ENCODE data around the gene NKX2-2. TPM values are rescaled to one million over a fixed set of nuclear protein-coding genes. Genes with fewer than 3 reads are reported as not detected.

NKX2-2 gene
- total RNA-seq, 1 experiment from 2014 or later: not detected

DNA sequence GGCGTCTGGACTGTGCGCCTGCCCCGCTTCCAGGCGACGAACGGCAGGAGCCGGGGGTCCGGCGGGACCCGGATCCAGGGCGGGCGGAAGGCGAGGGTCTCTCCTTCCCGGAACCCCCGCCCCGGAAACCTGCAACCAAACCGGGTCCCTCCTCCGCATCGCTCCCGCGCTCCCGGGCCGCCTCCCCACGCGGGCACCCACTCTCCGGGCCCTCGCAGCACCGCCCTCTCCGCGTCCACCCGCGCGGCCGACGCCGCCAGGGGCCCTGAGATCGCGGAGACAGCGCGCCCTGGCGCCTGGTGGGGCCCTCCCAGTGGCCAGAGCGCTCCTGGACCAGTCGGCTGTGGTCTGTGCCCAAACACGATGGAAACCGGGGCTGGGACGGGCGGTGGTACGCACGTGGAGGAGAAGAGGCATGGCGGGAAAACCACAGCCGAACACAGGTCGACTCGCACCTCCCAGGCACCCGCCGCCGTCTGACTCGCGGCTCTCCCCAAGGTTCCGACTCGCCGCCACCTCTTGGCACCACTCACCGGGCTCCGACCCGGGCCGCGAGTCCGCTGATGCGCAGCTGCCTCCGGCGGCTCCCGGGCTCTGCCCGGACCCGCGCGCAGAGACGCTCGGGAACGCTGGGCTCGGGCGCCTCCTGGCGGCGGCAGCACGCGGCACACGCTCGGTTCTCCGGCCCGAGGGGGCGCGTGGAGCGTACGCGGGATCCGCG, 7.9 kb downstream of the NKX2-2 start:
- Histone ChIP-seq H3K79me2 (ENCODE audit: low read depth) (no peaks in the 10 kb centered on the region), H3K4me1 (replicated peaks; ENCODE audit: insufficient read depth) (no peaks in the 10 kb centered on the region), H3K27ac (no peak overlapping the region), H3K4me3 (no peak overlapping the region), H3F3A (ENCODE audit: insufficient read depth, low read depth) (no peaks in the 10 kb centered on the region), H3K4me2 (no peak overlapping the region), H3K36me3 (ENCODE audit: low read depth) (no peaks in the 10 kb centered on the region), H4K20me1 (ENCODE audit: insufficient read depth) (no peaks in the 10 kb centered on the region), H3K27me3 (ENCODE audit: insufficient read depth, low read depth) (peaks cover 4% of the 10 kb centered on the region; the same call in 1 of the 2 replicates), H3K9me3 (ENCODE audit: insufficient read depth, low read depth) (no peaks in the 10 kb centered on the region), H2AFZ (no peak overlapping the region), H3K9me2 (ENCODE audit: insufficient read depth) (no peaks in the 10 kb centered on the region)
- no peak for DNase-seq
- intact Hi-C loops (cut with micrococcal nuclease; ENCODE audit: unreplicated experiment): loop anchor here (1.0 to 10.0 kb wide), 4 partner anchors 270 to 671 kb away; no protein-coding TSS in a partner anchor
- ChIA-PET POLR2A (ENCODE audit: unreplicated experiment) (no interaction called here), CTCF (interaction anchor here (1.5 kb wide), 1 partner anchor 271 kb away, joined by 5 read pairs; no protein-coding TSS in a partner anchor)
- no TSS peak for BruUV-seq (replicated peaks)
- TF ChIP-seq, protein P1, sequence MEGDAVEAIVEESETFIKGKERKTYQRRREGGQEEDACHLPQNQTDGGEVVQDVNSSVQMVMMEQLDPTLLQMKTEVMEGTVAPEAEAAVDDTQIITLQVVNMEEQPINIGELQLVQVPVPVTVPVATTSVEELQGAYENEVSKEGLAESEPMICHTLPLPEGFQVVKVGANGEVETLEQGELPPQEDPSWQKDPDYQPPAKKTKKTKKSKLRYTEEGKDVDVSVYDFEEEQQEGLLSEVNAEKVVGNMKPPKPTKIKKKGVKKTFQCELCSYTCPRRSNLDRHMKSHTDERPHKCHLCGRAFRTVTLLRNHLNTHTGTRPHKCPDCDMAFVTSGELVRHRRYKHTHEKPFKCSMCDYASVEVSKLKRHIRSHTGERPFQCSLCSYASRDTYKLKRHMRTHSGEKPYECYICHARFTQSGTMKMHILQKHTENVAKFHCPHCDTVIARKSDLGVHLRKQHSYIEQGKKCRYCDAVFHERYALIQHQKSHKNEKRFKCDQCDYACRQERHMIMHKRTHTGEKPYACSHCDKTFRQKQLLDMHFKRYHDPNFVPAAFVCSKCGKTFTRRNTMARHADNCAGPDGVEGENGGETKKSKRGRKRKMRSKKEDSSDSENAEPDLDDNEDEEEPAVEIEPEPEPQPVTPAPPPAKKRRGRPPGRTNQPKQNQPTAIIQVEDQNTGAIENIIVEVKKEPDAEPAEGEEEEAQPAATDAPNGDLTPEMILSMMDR (conservative IDR thresholded peaks at IDR 0.05): no peak
- TF ChIP-seq EZH2 (IDR thresholded peaks at IDR 0.05; ENCODE audit: low read depth): no peak

DNA sequence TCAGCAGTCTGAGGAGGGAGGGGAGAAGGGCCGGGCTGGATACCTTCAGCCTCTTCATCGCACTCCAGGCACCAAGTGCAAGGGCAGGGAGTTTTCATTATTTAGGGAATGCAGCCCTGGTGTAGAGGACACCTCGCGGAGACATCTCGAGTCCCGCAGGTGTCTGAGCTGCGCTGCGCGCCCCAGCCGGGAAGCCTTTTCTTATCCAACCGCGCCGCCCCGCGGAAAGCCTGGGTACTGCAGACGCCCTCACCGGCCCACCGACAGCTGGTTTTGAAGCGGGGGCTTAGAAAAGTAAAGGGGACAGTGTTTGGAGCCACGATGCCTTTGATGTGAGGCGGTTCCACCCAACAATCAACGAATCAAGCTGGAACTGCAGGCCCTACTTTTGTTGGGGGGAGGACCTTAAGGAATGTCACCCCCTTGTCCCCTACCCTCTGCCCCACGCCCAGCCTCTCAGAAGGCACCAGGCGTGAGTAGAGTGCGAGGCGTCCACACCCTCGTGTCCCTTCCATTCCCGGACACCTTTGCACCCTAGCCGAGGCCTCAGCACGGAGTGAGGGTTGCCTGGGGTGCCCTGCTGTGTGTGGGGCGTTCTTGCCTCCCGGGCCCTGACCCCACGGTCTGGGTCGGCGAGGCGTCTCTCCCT, 8.6 kb downstream of the NKX2-2 start:
- peak in 1 of 2 experiments; percentile 54 for DNase-seq

DNA sequence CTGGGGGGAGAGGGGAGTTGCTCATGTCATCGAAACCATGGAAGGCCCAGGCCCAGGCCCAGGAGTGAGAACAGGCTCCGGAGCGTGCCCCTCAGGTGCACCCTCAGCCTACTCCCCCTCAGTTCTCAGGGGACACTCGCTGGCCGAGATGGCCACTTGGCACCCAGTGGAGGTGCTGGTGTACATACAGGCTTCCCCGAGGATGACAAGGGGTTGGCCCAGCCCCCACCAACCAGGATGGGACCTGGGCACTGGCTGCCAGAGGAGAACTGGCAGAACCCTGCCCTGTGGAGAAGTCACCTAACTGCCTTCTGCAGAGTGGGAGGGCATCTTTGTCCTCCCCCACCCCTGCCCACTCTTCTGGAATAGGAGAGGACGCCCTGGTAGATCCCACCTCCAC, 9.5 kb downstream of the NKX2-2 start:
- no peaks in the 10 kb centered on the region for H3K79me2 ChIP-seq (ENCODE audit: low read depth)
- no TSS peak for BruUV-seq (replicated peaks)
- DNase-seq: no peak
- intact Hi-C loops (cut with micrococcal nuclease; ENCODE audit: unreplicated experiment): loop anchor here (2.0 to 10.0 kb wide), 2 partner anchors 456 to 670 kb away; no protein-coding TSS in a partner anchor
- H3K27me3 ChIP-seq (ENCODE audit: insufficient read depth, low read depth): peaks cover 19% of the 10 kb centered on the region
- H3K4me3 ChIP-seq: no peak overlapping the region
- no peaks in the 10 kb centered on the region for H3F3A ChIP-seq (ENCODE audit: insufficient read depth, low read depth)
- H3K27ac ChIP-seq: no peak overlapping the region
- no peak overlapping the region for H3K4me2 ChIP-seq
- H3K9me3 ChIP-seq (ENCODE audit: insufficient read depth, low read depth): no peaks in the 10 kb centered on the region
- H3K36me3 ChIP-seq (ENCODE audit: low read depth): no peaks in the 10 kb centered on the region
- H3K9me2 ChIP-seq (ENCODE audit: insufficient read depth): no peaks in the 10 kb centered on the region
- H2AFZ ChIP-seq: no peak overlapping the region
- TF ChIP-seq EZH2 (IDR thresholded peaks at IDR 0.05; ENCODE audit: low read depth): no peak
- TF ChIP-seq, protein P1 (conservative IDR thresholded peaks at IDR 0.05): no peak
- H3K4me1 ChIP-seq (replicated peaks; ENCODE audit: insufficient read depth): no peaks in the 10 kb centered on the region
- CTCF ChIA-PET: interaction anchor here (0.6 to 1.5 kb wide), 3 partner anchors 269 to 1297 kb away, joined by 3 to 5 read pairs (median 4); no protein-coding TSS in a partner anchor
- POLR2A ChIA-PET (ENCODE audit: unreplicated experiment): no interaction called here
- H4K20me1 ChIP-seq (ENCODE audit: insufficient read depth): no peaks in the 10 kb centered on the region

More for the DNA sequence above, 8.6 kb downstream of the NKX2-2 start:
- H3K79me2 ChIP-seq (ENCODE audit: low read depth): no peaks in the 10 kb centered on the region
- no peaks in the 10 kb centered on the region for H3K9me3 ChIP-seq (ENCODE audit: insufficient read depth, low read depth)
- H3K36me3 ChIP-seq (ENCODE audit: low read depth): no peaks in the 10 kb centered on the region
- no peaks in the 10 kb centered on the region for H3K9me2 ChIP-seq (ENCODE audit: insufficient read depth)
- no TSS peak for BruUV-seq (replicated peaks)
- H2AFZ ChIP-seq: no peak overlapping the region
- H3F3A ChIP-seq (ENCODE audit: insufficient read depth, low read depth): no peaks in the 10 kb centered on the region
- no peaks in the 10 kb centered on the region for H3K4me1 ChIP-seq (replicated peaks; ENCODE audit: insufficient read depth)
- POLR2A ChIA-PET (ENCODE audit: unreplicated experiment): no interaction called here
- intact Hi-C loops (cut with micrococcal nuclease; ENCODE audit: unreplicated experiment): loop anchor here (1.0 to 10.0 kb wide), 4 partner anchors 269 to 670 kb away; no protein-coding TSS in a partner anchor
- no peaks in the 10 kb centered on the region for H4K20me1 ChIP-seq (ENCODE audit: insufficient read depth)
- CTCF ChIA-PET: interaction anchor here (0.5 to 1.5 kb wide), 3 partner anchors 270 to 1604 kb away, joined by 3 to 5 read pairs (median 4); no protein-coding TSS in a partner anchor
- no peak for TF ChIP-seq EZH2 (IDR thresholded peaks at IDR 0.05; ENCODE audit: low read depth)
- TF ChIP-seq, protein P1 (conservative IDR thresholded peaks at IDR 0.05): peak; percentile 97
- H3K27me3 ChIP-seq (ENCODE audit: insufficient read depth, low read depth): peaks cover 11% of the 10 kb centered on the region; the same call in 1 of the 2 replicates
- no peak overlapping the region for H3K4me3 ChIP-seq
- no peak overlapping the region for H3K4me2 ChIP-seq
- no peak overlapping the region for H3K27ac ChIP-seq

Measured in PC-9 (cell line).